Osteoblast (primary cell): ENCODE data around the gene IGSF22. TPM values are rescaled to one million over a fixed set of nuclear protein-coding genes. Genes with fewer than 3 reads are reported as not detected.
A peak's percentile ranks its signal among the peaks of the same experiment; 100 is the strongest.

Source experiments
- DNase-seq: peaks from one replicate; pipeline ENCODE4 v3.0.0; 2011; ENCODE audit warnings: low spot score, mixed read lengths; ENCODE audit not compliant: insufficient read length; ENCODE audit errors: missing footprints
- H2AFZ ChIP-seq: 2 replicates; pipeline ENCODE4 v1.6.0; 2011; ENCODE audit warnings: mild to moderate bottlenecking, low read length
- H3K27ac ChIP-seq: 2 replicates; pipeline ENCODE4 v1.5.1; 2011; ENCODE audit warnings: mild to moderate bottlenecking, low read depth, low read length, moderate library complexity
- H3K27me3 ChIP-seq: 2 replicates; pipeline ENCODE4 v1.6.0; 2012; ENCODE audit warnings: mild to moderate bottlenecking, control low read depth, inconsistent platforms, low read length, moderate library complexity; ENCODE audit not compliant: insufficient read depth
- H3K36me3 ChIP-seq: 2 replicates; pipeline ENCODE4 v1.5.1; 2011; ENCODE audit warnings: mild to moderate bottlenecking, low read length, control low read depth, moderate library complexity; ENCODE audit not compliant: insufficient read depth
- H3K4me1 ChIP-seq: 2 replicates; pipeline ENCODE4 v1.5.1; 2011; ENCODE audit warnings: mild to moderate bottlenecking, low read length, control low read depth, moderate library complexity; ENCODE audit not compliant: insufficient read depth
- H3K4me2 ChIP-seq: 2 replicates; pipeline ENCODE4 v1.6.0; 2011; ENCODE audit warnings: mild to moderate bottlenecking, low read length; ENCODE audit not compliant: insufficient read depth
- H3K4me3 ChIP-seq: fragments of 200-600 bp; sonication (generic); 3 replicates; pipeline ENCODE4 v1.5.1; 2012; ENCODE audit warnings: mild to moderate bottlenecking, low read length, inconsistent platforms; ENCODE audit not compliant: insufficient read depth
- H3K79me2 ChIP-seq: 2 replicates; pipeline ENCODE4 v1.6.0; 2012; ENCODE audit warnings: mild to moderate bottlenecking, low read length, control low read depth, inconsistent platforms; ENCODE audit not compliant: insufficient read depth
- H3K9me3 ChIP-seq: 2 replicates; pipeline ENCODE4 v1.5.1; 2011; ENCODE audit warnings: low read depth, low read length, control low read depth
- H4K20me1 ChIP-seq: 2 replicates; pipeline ENCODE4 v1.6.0; 2012; ENCODE audit warnings: mild to moderate bottlenecking, low read length, control low read depth; ENCODE audit not compliant: insufficient read depth
- total RNA-seq: library from RNA; depleted of rRNA; stranded (reverse); fragments of >200 nt; gene quantifications from 2 replicates; pipeline ENCODE4 v1.2.3, GENCODE V29; 2012
- TF ChIP-seq, protein P1 (sequence below): IDR thresholded peaks from 2 replicates; pipeline ENCODE4 v1.5.1; 2011; ENCODE audit warnings: mild to moderate bottlenecking, low read depth, low read length, moderate library complexity; ENCODE audit errors: extremely low read depth

IGSF22 gene
- total RNA-seq, 1 donor = not detected

- Histone ChIP-seq H4K20me1 (no peaks in the 10 kb centered on the region), H3K4me1 (peaks cover 6% of the 10 kb centered on the region), H3K9me3 (no peaks in the 10 kb centered on the region), H2AFZ (peak overlapping the region; percentile 90), H3K4me3 (peak overlapping the region; percentile 75), H3K4me2 (peak overlapping the region; percentile 88), H3K27ac (no peak overlapping the region), H3K27me3 (peaks cover 18% of the 10 kb centered on the region), H3K36me3 (no peaks in the 10 kb centered on the region), H3K79me2 (no peaks in the 10 kb centered on the region)
- DNase-seq = peak; percentile 84
- TF ChIP-seq, protein P1, sequence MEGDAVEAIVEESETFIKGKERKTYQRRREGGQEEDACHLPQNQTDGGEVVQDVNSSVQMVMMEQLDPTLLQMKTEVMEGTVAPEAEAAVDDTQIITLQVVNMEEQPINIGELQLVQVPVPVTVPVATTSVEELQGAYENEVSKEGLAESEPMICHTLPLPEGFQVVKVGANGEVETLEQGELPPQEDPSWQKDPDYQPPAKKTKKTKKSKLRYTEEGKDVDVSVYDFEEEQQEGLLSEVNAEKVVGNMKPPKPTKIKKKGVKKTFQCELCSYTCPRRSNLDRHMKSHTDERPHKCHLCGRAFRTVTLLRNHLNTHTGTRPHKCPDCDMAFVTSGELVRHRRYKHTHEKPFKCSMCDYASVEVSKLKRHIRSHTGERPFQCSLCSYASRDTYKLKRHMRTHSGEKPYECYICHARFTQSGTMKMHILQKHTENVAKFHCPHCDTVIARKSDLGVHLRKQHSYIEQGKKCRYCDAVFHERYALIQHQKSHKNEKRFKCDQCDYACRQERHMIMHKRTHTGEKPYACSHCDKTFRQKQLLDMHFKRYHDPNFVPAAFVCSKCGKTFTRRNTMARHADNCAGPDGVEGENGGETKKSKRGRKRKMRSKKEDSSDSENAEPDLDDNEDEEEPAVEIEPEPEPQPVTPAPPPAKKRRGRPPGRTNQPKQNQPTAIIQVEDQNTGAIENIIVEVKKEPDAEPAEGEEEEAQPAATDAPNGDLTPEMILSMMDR = no peak
Measured at GRCh38 chr11:18705651-18706281, 20.2 kb downstream of the IGSF22 start.

DNA sequence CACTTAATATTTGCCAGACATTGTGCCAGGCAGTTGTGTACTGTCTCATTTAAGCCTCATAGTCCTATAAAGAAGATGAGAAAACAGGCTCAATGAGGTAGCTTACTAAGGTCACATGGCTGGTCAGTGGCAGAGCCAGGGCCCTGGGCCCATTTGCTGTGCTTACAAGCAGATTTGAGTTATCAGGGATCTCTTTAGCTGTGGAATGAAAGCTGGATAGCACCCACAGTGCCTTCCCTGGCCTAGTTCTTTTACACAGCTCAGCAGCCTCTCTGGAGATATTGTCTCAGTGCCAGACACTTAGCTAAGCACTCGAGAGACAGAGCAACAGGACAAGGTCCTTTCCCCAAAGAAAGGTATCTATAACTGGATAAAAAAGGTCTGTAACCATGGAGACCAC is 21.3 kb downstream of the IGSF22 start:
- H3K27ac ChIP-seq = no peak overlapping the region
- H3K4me3 ChIP-seq = no peak overlapping the region
- H3K27me3 ChIP-seq = peaks cover 24% of the 10 kb centered on the region

DNA sequence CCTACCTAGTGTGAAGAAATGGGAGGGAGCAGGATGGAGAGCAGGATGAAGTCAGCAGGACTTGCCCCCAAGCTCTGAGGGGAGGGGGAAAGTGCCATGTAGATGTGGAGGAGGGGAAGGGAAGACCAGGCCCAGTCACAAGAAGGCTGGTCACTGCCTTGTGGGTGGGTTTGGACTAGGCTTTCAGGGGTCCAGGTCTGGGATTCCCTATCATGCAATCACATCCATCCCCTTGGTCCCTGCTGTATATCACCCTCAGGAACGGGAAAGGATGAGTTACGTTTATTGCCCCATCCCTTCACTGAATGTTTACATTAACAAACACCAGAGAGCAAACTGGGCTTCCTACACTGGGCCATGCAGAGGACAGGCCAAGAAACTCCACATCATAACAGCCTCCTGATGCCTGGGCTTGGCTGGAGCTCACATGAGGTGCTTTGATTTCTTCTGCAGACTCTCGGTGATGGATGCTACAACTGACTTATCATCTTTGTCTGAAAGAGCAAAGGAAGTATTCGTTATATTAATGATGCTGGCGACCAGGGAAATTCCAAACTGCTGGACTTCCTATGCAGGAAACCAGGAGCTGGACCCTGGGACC is 21.8 kb downstream of the IGSF22 start:
- no peaks in the 10 kb centered on the region for H3K9me3 ChIP-seq
- no peak overlapping the region for H3K4me3 ChIP-seq
- no peaks in the 10 kb centered on the region for H3K79me2 ChIP-seq
- H3K4me1 ChIP-seq = peaks cover 12% of the 10 kb centered on the region
- H3K36me3 ChIP-seq = no peaks in the 10 kb centered on the region
- no peak overlapping the region for H3K4me2 ChIP-seq
- TF ChIP-seq, protein P1 = no peak
- H2AFZ ChIP-seq = no peak overlapping the region
- H3K27ac ChIP-seq = no peak overlapping the region
- peak; percentile 66 for DNase-seq
- H3K27me3 ChIP-seq = peaks cover 30% of the 10 kb centered on the region
- H4K20me1 ChIP-seq = no peaks in the 10 kb centered on the region

More for the DNA sequence above, 21.3 kb downstream of the IGSF22 start:
- TF ChIP-seq, protein P1 = no peak
- Histone ChIP-seq H3K4me1 (peaks cover 7% of the 10 kb centered on the region), H3K4me2 (no peak overlapping the region), H4K20me1 (no peaks in the 10 kb centered on the region), H3K36me3 (no peaks in the 10 kb centered on the region), H3K79me2 (no peaks in the 10 kb centered on the region), H2AFZ (no peak overlapping the region), H3K9me3 (no peaks in the 10 kb centered on the region)
- DNase-seq = no peak

- Histone ChIP-seq H2AFZ (no peak overlapping the region), H3K27me3 (peaks cover 31% of the 10 kb centered on the region), H3K4me1 (peaks cover 17% of the 10 kb centered on the region), H4K20me1 (no peaks in the 10 kb centered on the region), H3K36me3 (no peaks in the 10 kb centered on the region), H3K9me3 (no peaks in the 10 kb centered on the region), H3K79me2 (no peaks in the 10 kb centered on the region), H3K4me3 (no peak overlapping the region), H3K4me2 (no peak overlapping the region), H3K27ac (no peak overlapping the region)
- peak; percentile 82 for DNase-seq
- TF ChIP-seq, protein P1 = no peak
Measured at GRCh38 chr11:18703001-18703763, 22.8 kb downstream of the IGSF22 start.
